OCI-LY7 (cell line): Measurements from ENCODE around the gene FCN1. TPM values are rescaled to one million over a fixed set of nuclear protein-coding genes. Genes with fewer than 3 reads are reported as not detected.
A peak's percentile ranks its signal among the peaks of the same experiment; 100 is the strongest.

ENCODE experiments used
- BruUV-seq: library from RNA; stranded (reverse); fragments of 400-500 nt; replicated peaks from 2 replicates; lab custom pipeline; 2021; lab: Mats Ljungman, UMichigan
- CTCF ChIA-PET: fragments of 300-600 bp; sonication (Branson Sonifier 250); formaldehyde crosslinking; loops from one replicate; lab custom pipeline; 2022; ENCODE audit warnings: antibody characterized with exemption; ENCODE audit not compliant: unreplicated experiment; lab: Charles Lee
- POLR2A ChIA-PET: fragments of 300-600 bp; sonication (Branson Sonifier 250); formaldehyde crosslinking; loops from one replicate; lab custom pipeline; 2022; ENCODE audit warnings: antibody characterized with exemption; lab: Charles Lee
- DNase-seq: peaks from one replicate; pipeline ENCODE4 v3.0.0-alpha.2; 2015; ENCODE audit warnings: low spot score
- H2AFZ ChIP-seq: fragments of 200-600 bp; sonication (generic), shearing (Covaris generic); 2 replicates; pipeline ENCODE4 v1.6.1; 2014; ENCODE audit warnings: mild to moderate bottlenecking, antibody characterized with exemption, low read length, moderate library complexity
- H3K27ac ChIP-seq: fragments of 200-600 bp; sonication (generic); 2 replicates; pipeline ENCODE4 v1.5.1; 2014; ENCODE audit warnings: mixed run types, low read depth, mild to moderate bottlenecking, moderate library complexity, low read length, inconsistent platforms; ENCODE audit not compliant: poor library complexity, severe bottlenecking
- H3K36me3 ChIP-seq: fragments of 200-600 bp; sonication (generic); 2 replicates; pipeline ENCODE4 v1.6.1; 2014; ENCODE audit warnings: mild to moderate bottlenecking, antibody characterized with exemption, low read length, moderate library complexity, mixed read lengths; ENCODE audit not compliant: insufficient read depth
- H3K4me1 ChIP-seq: fragments of 200-600 bp; sonication (generic); 2 replicates; pipeline ENCODE4 v1.5.1; 2014; ENCODE audit warnings: mild to moderate bottlenecking, low read length; ENCODE audit not compliant: insufficient read depth, poor library complexity, severe bottlenecking
- H3K4me2 ChIP-seq: fragments of 200-600 bp; sonication (generic); 2 replicates; pipeline ENCODE4 v1.6.1; 2014; ENCODE audit warnings: mild to moderate bottlenecking, low read length
- H3K4me3 ChIP-seq: fragments of 200-600 bp; sonication (generic); 2 replicates; pipeline ENCODE4 v1.5.1; 2014; ENCODE audit warnings: mild to moderate bottlenecking, low read depth, low read length; ENCODE audit not compliant: poor library complexity, severe bottlenecking
- H3K79me2 ChIP-seq: fragments of 200-600 bp; sonication (generic); 2 replicates; pipeline ENCODE4 v1.6.1; 2016; ENCODE audit warnings: low read depth, mild to moderate bottlenecking, low read length, moderate library complexity, mixed read lengths; ENCODE audit not compliant: insufficient read depth
- H3K9me2 ChIP-seq: fragments of 200-600 bp; sonication (generic); 2 replicates; pipeline ENCODE4 v1.6.1; 2016; ENCODE audit warnings: mild to moderate bottlenecking, low read length, mixed read lengths; ENCODE audit not compliant: insufficient read depth
- H3K9me3 ChIP-seq: fragments of 200-600 bp; sonication (generic); 2 replicates; pipeline ENCODE4 v1.6.1; 2014; ENCODE audit warnings: mild to moderate bottlenecking, mixed run types, low read length, mixed read lengths
- H4K20me1 ChIP-seq: fragments of 200-600 bp; sonication (generic); 2 replicates; pipeline ENCODE4 v1.6.1; 2014; ENCODE audit warnings: mild to moderate bottlenecking, antibody characterized with exemption, low read length, moderate library complexity, mixed read lengths; ENCODE audit not compliant: insufficient read depth
- EZH2phosphoT487 ChIP-seq: fragments of 200-600 bp; sonication (generic); IDR thresholded peaks from 2 replicates; pipeline ENCODE4 v1.6.1; 2018; ENCODE audit warnings: low read depth, borderline replicate concordance, mild to moderate bottlenecking, mixed run types, antibody characterized with exemption, low read length, moderate library complexity, mixed read lengths
- intact Hi-C: fragments of 100-400 bp; cut with micrococcal nuclease; formaldehyde crosslinking; loops from one replicate; pipeline ENCODE4 v1.10.0; 2022; ENCODE audit not compliant: unreplicated experiment
- total RNA-seq, 2 experiments: library from RNA; depleted of rRNA in 1 of 2; stranded (reverse); fragments of >200 nt in 1 of 2; shearing (Covaris generic) in 1 of 2; gene quantifications; 2 replicates each; pipeline ENCODE4 v1.2.3, GENCODE V29; 2014 to 2022
- TF ChIP-seq, protein P1 (sequence below): fragments of 200-600 bp; sonication (generic); conservative IDR thresholded peaks from 2 replicates; pipeline ENCODE4 v1.5.1; 2014; ENCODE audit warnings: mild to moderate bottlenecking, antibody characterized with exemption, low read length, moderate library complexity, mixed read lengths

The FCN1 gene
- total RNA-seq, 2 experiments from 2014 or later: 0.19 to 0.30 TPM

DNA sequence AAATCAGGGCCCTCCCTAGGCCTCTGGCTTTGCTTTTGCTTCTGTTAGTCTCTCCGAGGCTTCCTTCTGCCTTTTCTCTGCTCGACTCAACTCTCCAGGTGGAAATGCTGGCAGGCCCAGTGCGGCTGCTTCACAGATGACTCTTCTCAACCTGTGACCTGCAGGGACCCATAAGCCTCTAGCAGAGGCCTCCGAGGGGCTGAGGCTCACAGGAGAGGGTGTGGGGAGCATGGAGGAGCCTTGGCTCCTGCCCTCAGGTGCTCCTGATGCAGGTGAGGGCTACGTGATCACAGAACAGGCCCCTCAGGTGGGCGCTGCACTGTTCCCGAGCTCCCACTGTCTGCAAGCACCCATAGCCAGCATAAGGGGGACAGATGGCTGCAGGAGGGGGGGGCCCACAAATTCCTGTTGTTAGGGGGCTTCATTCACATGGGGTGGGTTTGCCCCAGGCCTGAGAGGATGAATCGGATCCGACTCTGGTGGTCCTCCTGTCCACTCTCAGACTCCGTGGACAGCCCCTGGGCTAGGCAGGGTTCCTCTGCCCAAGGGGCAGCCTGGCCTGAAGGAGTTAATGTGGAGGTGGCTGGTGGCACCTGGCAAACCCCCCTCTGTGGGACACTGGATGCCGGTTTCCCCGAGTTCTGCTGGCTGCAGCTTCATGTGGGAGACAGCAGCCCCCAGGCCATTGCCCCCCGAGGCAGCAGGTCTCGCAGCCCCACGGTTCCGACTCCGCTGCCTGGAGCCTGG, 48.0 kb downstream of the FCN1 start:
- Histone ChIP-seq H2AFZ (peak overlapping the region; percentile 62; the same call in 1 of the 2 replicates), H3K4me1 (peaks cover 37% of the 10 kb centered on the region), H3K79me2 (no peaks in the 10 kb centered on the region), H3K9me3 (peaks cover 7% of the 10 kb centered on the region), H3K27ac (peak overlapping the region; percentile 83), H3K36me3 (no peaks in the 10 kb centered on the region), H3K9me2 (no peaks in the 10 kb centered on the region), H4K20me1 (no peaks in the 10 kb centered on the region), H3K4me2 (peak overlapping the region; percentile 55), H3K4me3 (peak overlapping the region; percentile 17)
- intact Hi-C loops: loop anchor here (2.0 kb wide), 1 partner anchor 61 kb away; no protein-coding TSS in a partner anchor
- peak; percentile 80 for DNase-seq
- ChIA-PET CTCF (no interaction called here), POLR2A (interaction anchor here (0.6 kb wide), 1 partner anchor 14 kb away, joined by 6 read pairs; no protein-coding TSS in a partner anchor)
- BruUV-seq: no TSS peak
- TF ChIP-seq, protein P1, sequence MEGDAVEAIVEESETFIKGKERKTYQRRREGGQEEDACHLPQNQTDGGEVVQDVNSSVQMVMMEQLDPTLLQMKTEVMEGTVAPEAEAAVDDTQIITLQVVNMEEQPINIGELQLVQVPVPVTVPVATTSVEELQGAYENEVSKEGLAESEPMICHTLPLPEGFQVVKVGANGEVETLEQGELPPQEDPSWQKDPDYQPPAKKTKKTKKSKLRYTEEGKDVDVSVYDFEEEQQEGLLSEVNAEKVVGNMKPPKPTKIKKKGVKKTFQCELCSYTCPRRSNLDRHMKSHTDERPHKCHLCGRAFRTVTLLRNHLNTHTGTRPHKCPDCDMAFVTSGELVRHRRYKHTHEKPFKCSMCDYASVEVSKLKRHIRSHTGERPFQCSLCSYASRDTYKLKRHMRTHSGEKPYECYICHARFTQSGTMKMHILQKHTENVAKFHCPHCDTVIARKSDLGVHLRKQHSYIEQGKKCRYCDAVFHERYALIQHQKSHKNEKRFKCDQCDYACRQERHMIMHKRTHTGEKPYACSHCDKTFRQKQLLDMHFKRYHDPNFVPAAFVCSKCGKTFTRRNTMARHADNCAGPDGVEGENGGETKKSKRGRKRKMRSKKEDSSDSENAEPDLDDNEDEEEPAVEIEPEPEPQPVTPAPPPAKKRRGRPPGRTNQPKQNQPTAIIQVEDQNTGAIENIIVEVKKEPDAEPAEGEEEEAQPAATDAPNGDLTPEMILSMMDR: no peak
- TF ChIP-seq EZH2phosphoT487: no peak

DNA sequence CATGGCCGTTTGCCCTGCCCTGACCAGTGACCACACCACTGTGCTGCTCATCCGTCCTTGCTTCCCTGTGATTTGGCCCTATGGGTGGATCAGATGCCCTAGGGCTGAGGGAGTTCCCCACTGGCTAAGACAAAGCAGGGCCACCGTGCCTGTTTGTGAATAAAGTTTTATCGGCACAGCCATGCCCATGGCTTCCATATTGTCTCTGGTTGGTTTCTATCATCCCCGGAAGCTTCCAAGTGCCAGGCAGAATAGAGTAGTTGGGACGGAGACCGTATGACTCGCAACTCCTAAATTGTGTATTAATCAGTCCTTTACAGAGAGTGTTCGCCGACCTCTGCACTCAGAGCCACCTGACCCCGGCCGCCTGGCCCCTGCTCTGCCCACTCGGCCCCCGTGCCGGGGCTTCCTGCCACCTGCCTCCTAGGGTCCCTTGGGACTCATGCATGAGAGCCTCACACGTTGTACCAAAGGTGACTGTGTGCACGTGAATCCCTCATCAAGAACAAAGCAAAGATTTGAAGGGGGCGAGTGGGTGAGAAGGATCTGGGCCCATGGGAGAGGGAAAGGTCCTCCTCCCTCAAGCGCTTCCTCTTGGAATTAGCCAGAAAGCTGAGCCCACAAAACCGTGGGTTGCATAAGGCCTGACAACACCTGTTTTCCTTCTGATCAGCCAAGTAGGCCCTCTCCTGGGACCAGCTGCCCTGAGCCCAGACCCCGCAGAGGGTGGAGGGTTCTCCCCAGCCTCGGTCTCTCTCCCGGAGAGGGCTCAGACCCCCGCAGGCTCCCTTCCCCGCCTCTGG, 48.8 kb downstream of the FCN1 start:
- Histone ChIP-seq H3K4me1 (peaks cover 37% of the 10 kb centered on the region), H3K9me3 (no peaks in the 10 kb centered on the region), H3K36me3 (no peaks in the 10 kb centered on the region), H3K27ac (peak overlapping the region; percentile 83), H3K4me3 (peak overlapping the region; percentile 17), H4K20me1 (no peaks in the 10 kb centered on the region), H3K79me2 (no peaks in the 10 kb centered on the region), H3K9me2 (no peaks in the 10 kb centered on the region), H2AFZ (peak overlapping the region; percentile 62; the same call in 1 of the 2 replicates), H3K4me2 (peak overlapping the region; percentile 55)
- TF ChIP-seq EZH2phosphoT487: no peak
- TF ChIP-seq, protein P1: no peak
- CTCF ChIA-PET: no interaction called here
- peak; percentile 97 for DNase-seq
- intact Hi-C loops: loop anchor here (2.0 kb wide), 1 partner anchor 62 kb away; no protein-coding TSS in a partner anchor
- POLR2A ChIA-PET: interaction anchor here (0.6 to 1.2 kb wide), 3 partner anchors 15 to 62 kb away, joined by 4 to 6 read pairs (median 5); no protein-coding TSS in a partner anchor
- BruUV-seq: no TSS peak
